Heart right ventricle (tissue), 16 donors: ENCODE measurements around the gene HLF. TPM values are rescaled to one million over a fixed set of nuclear protein-coding genes. Genes with fewer than 3 reads are reported as not detected.

Experiments used
- ATAC-seq, 8 donors: fragments of 200-7000 bp; cut with Tn5 transposase; one replicate each; pipeline ENCODE4 v1.9.1; 2020; ENCODE audit warnings: mild to moderate bottlenecking in 8 of 8, moderate library complexity in 8 of 8, moderate number of reproducible peaks in 1 of 8
- DNase-seq, 2 donors: peaks; one replicate each; pipeline ENCODE4 v3.0.0-alpha.2; 2020
- H3K27ac ChIP-seq, 10 donors: fragments of 200-600 bp; sonication (generic) in 2 of 10; one replicate each; pipeline versions ENCODE4 v1.5.0 to v1.8.0; 2020 to 2022; ENCODE audit warnings: mild to moderate bottlenecking in 3 of 10
- H3K27me3 ChIP-seq, 7 donors: fragments of 200-600 bp; one replicate each; pipeline ENCODE4 v1.8.0; 2021 to 2022; ENCODE audit warnings: mild to moderate bottlenecking in 2 of 7
- H3K36me3 ChIP-seq, 9 donors: fragments of 200-600 bp; sonication (generic) in 1 of 9; one replicate each; pipeline versions ENCODE4 v1.5.0 to v1.8.0; 2020 to 2022; ENCODE audit warnings: mild to moderate bottlenecking in 2 of 9
- H3K4me1 ChIP-seq, 9 donors: fragments of 200-600 bp; sonication (generic) in 1 of 9; one replicate each; pipeline versions ENCODE4 v1.5.0 to v1.8.0; 2020 to 2022; ENCODE audit warnings: mild to moderate bottlenecking in 4 of 9
- H3K4me3 ChIP-seq, 10 donors: fragments of 200-600 bp; sonication (generic) in 2 of 10; one replicate each; pipeline versions ENCODE4 v1.5.0 to v1.8.0; 2020 to 2022; ENCODE audit warnings: mild to moderate bottlenecking in 7 of 10, moderate library complexity in 2 of 10
- H3K9me3 ChIP-seq, 11 donors: fragments of 200-600 bp in 10 of 11; sonication (generic) in 2 of 11; one replicate each; pipeline versions ENCODE4 v1.5.0 to v1.8.0; 2013 to 2022; ENCODE audit warnings: mild to moderate bottlenecking in 2 of 11, control low read depth in 1 of 11, moderate library complexity in 1 of 11
- WGBS, 2 donors: extraction: QIAGEN DNeasy Blood & Tissue Kit; methylation state at CpG; one replicate each; pipeline ENCODE4 v1.1.7; 2013; ENCODE audit warnings: inconsistent platforms in 1 of 2; 5-methylcytosine and 5-hydroxymethylcytosine counted together
- intact Hi-C, 10 donors: fragments of 100-400 bp; cut with DNase I; formaldehyde crosslinking; loops; one replicate each; pipeline versions ENCODE4 v1.11.1 to v1.14.2; 2022
- polyA plus RNA-seq, 2 donors: library from polyadenylated mRNA; stranded (reverse); fragments of 200-250 nt; gene quantifications; one replicate each; pipeline ENCODE4 v1.2.3, GENCODE V29; 2013
- total RNA-seq, 10 donors: library from RNA; stranded (reverse); fragmentation: NEBNext Ultra II Directional in 3 of 10; extraction: Animal tissue kit (Norgen Biotek cat#: 25700) in 3 of 10; gene quantifications; one replicate each; pipeline versions ENCODE4 v1.2.1 to v1.2.4, GENCODE V29; 2021 to 2023
- TF ChIP-seq, protein P1 (sequence below), 9 donors: fragments of 200-600 bp; sonication (generic) in 2 of 9; IDR thresholded peaks; one replicate each; pipeline versions ENCODE4 v1.5.0 to v1.8.0; 2021 to 2022; ENCODE audit warnings: antibody characterized with exemption in 9 of 9, mild to moderate bottlenecking in 5 of 9, moderate library complexity in 1 of 9
- donor health status: Arrhythmogenic right ventricular cardiomyopathy.
- donor health status: ischemic (EF 13 %, LVEDD 7.1; RV severe dilation, severe dysfunction).
- donor health status: healthy with polysubstance abuse.
- donor health status: DM: no; HTN: yes; CAD: no.
- donor health status: DM: no; HTN: no; CAD: no.
- donor health status: ischemic (EF 25% LVEDD 6.9; RV normal size, moderate dysfunction).
- donor health status: ischemic (EF 25% LVEDD 5.7; RV mildly dilated, moderate dysfunction).
- donor health status: healthy.
- donor health status: DM: yes; HTN: yes; CAD: no.
- donor health status: Ischemic cardiomyopathy.
- donor health status: ischemic (EF 35%, LVEDD 5.7; RV mildly dilated, moderate dysfunction).
- donor health status: nonischemic (EF 11% LVEDD 7.7; RV severe dilation, severe dysfunction).
- donor health status: DM: yes; HTN: yes; CAD: no.
- donor health status: PGD.
- donor health status: ischemic (EF 29% LVEDD 5.4; RV normal size, mild dysfunction).
- donor health status: nonischemic (EF 23%, LVEDD 6.1; RV moderate dilation, normal function).

Gene HLF
- total and polyA plus RNA-seq, 12 donors = 4.1 to 42.5 (median 30.1) TPM

GRCh38 chr17:55238931-55239297 is 25.8 kb upstream of the HLF start:
- Histone ChIP-seq H3K9me3 (no peaks in the 10 kb centered on the region), H3K4me1 (peaks cover 0 to 21% (median 8%) of the 10 kb centered on the region in 9 donors), H3K4me3 (peak overlapping the region in 9 of 10 donors; percentile 32 to 69 (median 55)), H3K27me3 (peaks cover 0 to 26% (median 0%) of the 10 kb centered on the region in 7 donors), H3K36me3 (no peaks in the 10 kb centered on the region), H3K27ac (peak overlapping the region in 4 of 10 donors; percentile 6 to 87 (median 77))
- ATAC-seq (peak in 4 of 8 donors; percentile 45 to 58 (median 48)), DNase-seq (peak in 1 of 2 donors; percentile 11)
- intact Hi-C loops = loop anchor here in 7 of 10 donors (1.0 to 10.0 kb wide), 9 partner anchors 24 to 116 kb away; partner anchors contain the start of gene HLF (in 4 of the 7)
- TF ChIP-seq, protein P1, sequence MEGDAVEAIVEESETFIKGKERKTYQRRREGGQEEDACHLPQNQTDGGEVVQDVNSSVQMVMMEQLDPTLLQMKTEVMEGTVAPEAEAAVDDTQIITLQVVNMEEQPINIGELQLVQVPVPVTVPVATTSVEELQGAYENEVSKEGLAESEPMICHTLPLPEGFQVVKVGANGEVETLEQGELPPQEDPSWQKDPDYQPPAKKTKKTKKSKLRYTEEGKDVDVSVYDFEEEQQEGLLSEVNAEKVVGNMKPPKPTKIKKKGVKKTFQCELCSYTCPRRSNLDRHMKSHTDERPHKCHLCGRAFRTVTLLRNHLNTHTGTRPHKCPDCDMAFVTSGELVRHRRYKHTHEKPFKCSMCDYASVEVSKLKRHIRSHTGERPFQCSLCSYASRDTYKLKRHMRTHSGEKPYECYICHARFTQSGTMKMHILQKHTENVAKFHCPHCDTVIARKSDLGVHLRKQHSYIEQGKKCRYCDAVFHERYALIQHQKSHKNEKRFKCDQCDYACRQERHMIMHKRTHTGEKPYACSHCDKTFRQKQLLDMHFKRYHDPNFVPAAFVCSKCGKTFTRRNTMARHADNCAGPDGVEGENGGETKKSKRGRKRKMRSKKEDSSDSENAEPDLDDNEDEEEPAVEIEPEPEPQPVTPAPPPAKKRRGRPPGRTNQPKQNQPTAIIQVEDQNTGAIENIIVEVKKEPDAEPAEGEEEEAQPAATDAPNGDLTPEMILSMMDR (IDR thresholded peaks at IDR 0.05) = peak in 1 of 9 donors; percentile 1
- 0 to 2% methylated on average over 4 of the region's 4 CpGs for WGBS, 2 donors

DNA sequence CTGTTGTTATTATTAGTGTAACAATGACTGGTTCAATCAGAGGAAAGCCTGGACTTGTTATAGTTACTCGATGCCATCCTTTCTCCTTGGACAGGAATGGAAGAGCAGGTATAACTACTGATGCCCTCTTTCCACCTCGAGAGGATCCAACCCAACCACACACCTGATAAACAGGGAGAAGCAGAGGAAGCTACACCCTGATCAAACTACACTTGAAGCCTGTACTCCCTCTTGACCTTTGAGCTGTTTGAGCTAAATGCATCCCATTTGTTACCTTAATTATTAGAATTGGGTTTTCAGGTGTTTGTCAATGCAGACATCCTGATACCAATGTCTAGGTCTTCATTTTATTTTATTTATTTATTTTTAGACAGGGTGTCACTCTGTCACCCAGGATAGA is 23.7 kb upstream of the HLF start:
- Histone ChIP-seq H3K27me3 (peaks cover 0 to 29% (median 0%) of the 10 kb centered on the region in 7 donors), H3K4me1 (peaks cover 0 to 21% (median 8%) of the 10 kb centered on the region in 9 donors), H3K4me3 (no peak overlapping the region), H3K9me3 (no peaks in the 10 kb centered on the region), H3K36me3 (no peaks in the 10 kb centered on the region), H3K27ac (no peak overlapping the region)
- intact Hi-C loops = no loop called here
- ATAC-seq (no peak), DNase-seq (no peak)
- TF ChIP-seq, protein P1 (IDR thresholded peaks at IDR 0.05) = no peak
- WGBS, 2 donors = 77 to 85% methylated on average over 2 of the region's 2 CpGs

DNA sequence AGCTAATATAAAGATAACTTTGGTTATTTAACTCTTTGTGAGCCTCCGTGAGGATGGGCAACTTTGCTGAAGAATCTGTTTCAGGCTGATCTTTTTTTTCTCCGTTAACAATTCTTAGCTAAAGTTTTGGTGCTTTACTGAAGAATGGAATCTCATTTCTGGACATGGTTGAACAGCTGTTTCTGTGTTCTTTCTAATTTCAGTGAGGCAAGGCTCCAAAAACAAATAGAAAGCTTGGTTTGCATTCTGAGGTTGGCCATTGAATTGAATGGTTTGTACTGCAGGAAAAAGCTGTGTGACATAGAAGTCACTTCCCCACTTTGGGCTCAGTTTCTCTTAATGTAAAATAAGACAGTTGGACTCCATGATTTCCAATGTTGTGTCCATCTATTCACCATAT is 22.3 kb upstream of the HLF start:
- H3K9me3 ChIP-seq = no peaks in the 10 kb centered on the region
- H3K4me1 ChIP-seq = peaks cover 0 to 16% (median 8%) of the 10 kb centered on the region in 9 donors
- no peak overlapping the region for H3K27ac ChIP-seq
- peaks cover 0 to 26% (median 0%) of the 10 kb centered on the region in 7 donors for H3K27me3 ChIP-seq
- H3K36me3 ChIP-seq = no peaks in the 10 kb centered on the region
- H3K4me3 ChIP-seq = no peak overlapping the region
- intact Hi-C loops = no loop called here
- no peak for ATAC-seq
- DNase-seq = no peak
- 75 to 78% methylated on average over 2 of the region's 2 CpGs for WGBS, 2 donors
- TF ChIP-seq, protein P1 (IDR thresholded peaks at IDR 0.05) = no peak

DNA sequence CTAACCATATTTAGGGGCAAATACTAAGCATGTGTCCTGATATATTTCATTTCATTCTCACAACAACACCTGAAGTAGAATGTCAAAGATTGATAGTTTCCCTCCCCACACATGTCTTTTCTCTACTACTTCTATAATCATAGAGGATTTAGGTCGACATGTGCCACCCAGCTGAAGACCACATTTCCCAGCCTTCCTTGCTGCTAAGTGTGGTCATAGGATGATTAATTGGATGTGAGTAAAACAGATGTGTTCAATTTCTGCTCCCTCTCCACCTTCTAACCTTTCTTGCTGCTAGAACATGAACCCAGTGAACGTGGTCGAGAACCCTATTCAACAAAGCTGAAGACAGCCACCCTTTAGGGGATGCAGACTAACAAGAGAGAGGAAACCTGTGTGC is 18.8 kb upstream of the HLF start:
- no peak for ATAC-seq
- WGBS, 2 donors = 61 to 66% methylated on average over 3 of the region's 3 CpGs
- TF ChIP-seq, protein P1 (IDR thresholded peaks at IDR 0.05) = no peak
- H3K27me3 ChIP-seq = peaks cover 0 to 5% (median 0%) of the 10 kb centered on the region in 7 donors
- no peaks in the 10 kb centered on the region for H3K36me3 ChIP-seq
- peaks cover 0 to 3% (median 0%) of the 10 kb centered on the region in 11 donors for H3K9me3 ChIP-seq
- intact Hi-C loops = no loop called here
- no peak overlapping the region for H3K27ac ChIP-seq
- no peak overlapping the region for H3K4me3 ChIP-seq
- no peak for DNase-seq
- no peaks in the 10 kb centered on the region for H3K4me1 ChIP-seq
